Choroid plexus epithelial cell (primary cell): ENCODE results near the gene CAPN15.

Source experiments
- DNase-seq: peaks from one replicate; pipeline ENCODE4 v3.0.0-alpha.2; 2010; ENCODE audit warnings: low read depth
- H3K4me3 ChIP-seq: 2 replicates; pipeline ENCODE4 v1.5.1; 2011; ENCODE audit warnings: low read depth, mild to moderate bottlenecking, control low read depth, low read length, moderate library complexity
- CTCF ChIP-seq: conservative IDR thresholded peaks from 2 replicates; pipeline ENCODE4 v1.5.1; 2011; ENCODE audit warnings: low read depth, mild to moderate bottlenecking, control low read depth, inconsistent platforms, low read length, moderate library complexity

CAPN15 gene

GRCh38 chr16:557463-558297 lies 30.2 kb downstream of the CAPN15 start:
- TF ChIP-seq CTCF = no peak
- DNase-seq = no peak
- H3K4me3 ChIP-seq = no peak overlapping the region

- no peak overlapping the region for H3K4me3 ChIP-seq
- no peak for DNase-seq
- TF ChIP-seq CTCF = no peak
These were observed 30.9 kb downstream of the CAPN15 start for GRCh38 chr16:558298-559020.

GRCh38 chr16:559021-559380 lies 31.5 kb downstream of the CAPN15 start:
- no peak overlapping the region for H3K4me3 ChIP-seq
- TF ChIP-seq CTCF = no peak
- no peak for DNase-seq

- H3K4me3 ChIP-seq = no peak overlapping the region
These were observed 32.1 kb downstream of the CAPN15 start for GRCh38 chr16:559411-560203.

GRCh38 chr16:560204-560700 lies 32.7 kb downstream of the CAPN15 start, which contains the start of gene PRR35:
Gene PRR35 (plus strand): TSS chr16:560394. CDS start chr16:563295, 2,901 bp downstream.
- no peak within 1 kb of the TSS for H3K4me3 ChIP-seq
- TF ChIP-seq CTCF = no peak
- DNase-seq = no peak

More at GRCh38 chr16:559411-560203, 32.1 kb downstream of the CAPN15 start:
- no peak for DNase-seq
- no peak for TF ChIP-seq CTCF

- DNase-seq = no peak
- no peak overlapping the region for H3K4me3 ChIP-seq
- TF ChIP-seq CTCF = no peak
These were observed 33.3 kb downstream of the CAPN15 start for GRCh38 chr16:560701-561412.
